Measurements from ENCODE around the gene KCNIP1. TPM values are rescaled to one million over a fixed set of nuclear protein-coding genes. Genes with fewer than 3 reads are reported as not detected.

KCNIP1 gene
- total RNA-seq, 4 donors from 2014 or later, result 0.34 TPM; not detected in 3

DNA sequence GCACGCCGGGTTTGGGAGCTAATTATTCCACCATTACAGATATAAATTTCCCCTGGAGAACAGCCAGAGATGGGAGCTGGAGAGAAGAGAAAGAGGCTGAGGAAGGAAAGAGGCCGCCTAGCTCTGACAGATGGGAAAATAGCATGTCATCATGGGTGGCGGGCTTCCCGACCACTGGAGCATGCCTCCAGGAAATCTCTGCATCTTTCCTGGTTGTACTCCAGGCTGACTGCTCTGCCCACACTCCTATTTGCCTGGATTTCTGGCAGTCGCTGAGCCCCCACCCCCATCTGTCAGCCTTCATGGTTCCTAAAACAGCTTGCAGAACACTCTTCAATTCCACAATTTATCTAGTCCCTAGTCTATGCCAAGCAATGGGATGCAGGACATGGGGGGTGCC lies 265.4 kb downstream of the KCNIP1 start:
- Histone ChIP-seq H3K4me3 (no peak overlapping the region), H3K9me3 (no peaks in the 10 kb centered on the region), H3K27ac (no peak overlapping the region), H3K4me1 (no peaks in the 10 kb centered on the region), H3K27me3 (peaks cover 2% of the 10 kb centered on the region), H3K36me3 (no peaks in the 10 kb centered on the region)
- TF ChIP-seq EP300 (IDR thresholded peaks at IDR 0.05), result no peak
- no peak for TF ChIP-seq POLR2A (IDR thresholded peaks at IDR 0.05)
- no peak for TF ChIP-seq POLR2AphosphoS5 (IDR thresholded peaks at IDR 0.05)
- TF ChIP-seq, protein P1, sequence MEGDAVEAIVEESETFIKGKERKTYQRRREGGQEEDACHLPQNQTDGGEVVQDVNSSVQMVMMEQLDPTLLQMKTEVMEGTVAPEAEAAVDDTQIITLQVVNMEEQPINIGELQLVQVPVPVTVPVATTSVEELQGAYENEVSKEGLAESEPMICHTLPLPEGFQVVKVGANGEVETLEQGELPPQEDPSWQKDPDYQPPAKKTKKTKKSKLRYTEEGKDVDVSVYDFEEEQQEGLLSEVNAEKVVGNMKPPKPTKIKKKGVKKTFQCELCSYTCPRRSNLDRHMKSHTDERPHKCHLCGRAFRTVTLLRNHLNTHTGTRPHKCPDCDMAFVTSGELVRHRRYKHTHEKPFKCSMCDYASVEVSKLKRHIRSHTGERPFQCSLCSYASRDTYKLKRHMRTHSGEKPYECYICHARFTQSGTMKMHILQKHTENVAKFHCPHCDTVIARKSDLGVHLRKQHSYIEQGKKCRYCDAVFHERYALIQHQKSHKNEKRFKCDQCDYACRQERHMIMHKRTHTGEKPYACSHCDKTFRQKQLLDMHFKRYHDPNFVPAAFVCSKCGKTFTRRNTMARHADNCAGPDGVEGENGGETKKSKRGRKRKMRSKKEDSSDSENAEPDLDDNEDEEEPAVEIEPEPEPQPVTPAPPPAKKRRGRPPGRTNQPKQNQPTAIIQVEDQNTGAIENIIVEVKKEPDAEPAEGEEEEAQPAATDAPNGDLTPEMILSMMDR (IDR thresholded peaks at IDR 0.05), result no peak
- DNase-seq (ENCODE audit: low spot score in 2 of 2), result no peak
- WGBS, result 24% methylated on average over 6 of the region's 6 CpGs

DNA sequence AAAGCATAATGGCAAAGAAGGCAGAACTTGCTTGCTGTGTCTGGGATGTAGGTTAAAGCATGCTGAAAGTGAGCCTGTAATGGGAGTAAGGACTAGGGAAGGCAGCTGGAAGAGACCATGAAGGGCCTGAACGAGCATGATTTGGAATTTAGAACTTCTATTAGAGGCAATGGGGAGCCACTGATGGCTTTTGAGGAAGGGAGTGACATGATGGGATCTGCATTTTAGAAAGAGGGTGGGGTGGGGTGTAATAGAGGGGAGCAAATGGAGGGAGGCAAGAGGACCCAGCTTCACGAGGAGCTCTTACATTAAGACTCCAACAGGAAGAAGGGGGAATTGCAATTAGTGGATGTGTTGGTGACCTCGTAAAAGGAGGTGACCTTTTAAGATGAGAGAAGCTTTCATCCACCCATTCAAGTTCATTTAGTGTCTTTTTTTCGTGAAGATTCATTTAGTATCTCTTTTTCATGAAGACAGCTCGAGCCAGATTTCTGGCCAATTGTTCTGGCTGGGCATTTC lies 266.1 kb downstream of the KCNIP1 start:
- no peak for DNase-seq (ENCODE audit: low spot score in 2 of 2)
- no peaks in the 10 kb centered on the region for H3K9me3 ChIP-seq
- no peak overlapping the region for H3K4me3 ChIP-seq
- H3K4me1 ChIP-seq, result no peaks in the 10 kb centered on the region
- WGBS, result 80% methylated on average over 5 of the region's 5 CpGs
- peaks cover 2% of the 10 kb centered on the region for H3K27me3 ChIP-seq
- no peaks in the 10 kb centered on the region for H3K36me3 ChIP-seq
- TF ChIP-seq, protein P1 (IDR thresholded peaks at IDR 0.05), result no peak
- TF ChIP-seq EP300 (IDR thresholded peaks at IDR 0.05) (no peak), POLR2AphosphoS5 (IDR thresholded peaks at IDR 0.05) (no peak), POLR2A (IDR thresholded peaks at IDR 0.05) (no peak)
- H3K27ac ChIP-seq, result no peak overlapping the region

DNA sequence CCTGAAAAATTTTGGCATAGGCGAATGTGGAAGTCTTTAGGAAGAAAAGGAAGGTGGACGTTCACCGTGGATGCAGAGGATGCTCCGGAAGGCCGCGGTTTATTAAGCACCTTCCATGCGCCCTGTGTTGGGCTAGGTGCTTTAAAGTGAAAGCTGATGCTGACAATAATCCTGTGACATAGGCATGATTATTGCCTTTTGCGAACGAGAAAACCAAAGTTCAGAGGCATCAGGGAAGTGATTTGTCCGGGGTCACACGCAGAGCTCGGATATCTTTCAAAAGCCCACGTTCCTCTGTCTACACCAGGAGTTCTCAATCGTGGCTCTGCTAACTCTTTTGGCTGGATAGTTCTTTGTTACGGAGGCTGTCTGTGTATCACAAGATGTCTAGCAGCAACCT lies 267.7 kb downstream of the KCNIP1 start:
- 92% methylated on average over 15 of the region's 15 CpGs for WGBS
- no peaks in the 10 kb centered on the region for H3K4me1 ChIP-seq
- H3K4me3 ChIP-seq, result no peak overlapping the region
- no peaks in the 10 kb centered on the region for H3K36me3 ChIP-seq
- peaks cover 2% of the 10 kb centered on the region for H3K27me3 ChIP-seq
- no peak overlapping the region for H3K27ac ChIP-seq
- no peak for DNase-seq (ENCODE audit: low spot score in 2 of 2)
- TF ChIP-seq, protein P1 (IDR thresholded peaks at IDR 0.05), result no peak
- TF ChIP-seq EP300 (IDR thresholded peaks at IDR 0.05) (no peak), POLR2A (IDR thresholded peaks at IDR 0.05) (no peak), POLR2AphosphoS5 (IDR thresholded peaks at IDR 0.05) (no peak)
- no peaks in the 10 kb centered on the region for H3K9me3 ChIP-seq

DNA sequence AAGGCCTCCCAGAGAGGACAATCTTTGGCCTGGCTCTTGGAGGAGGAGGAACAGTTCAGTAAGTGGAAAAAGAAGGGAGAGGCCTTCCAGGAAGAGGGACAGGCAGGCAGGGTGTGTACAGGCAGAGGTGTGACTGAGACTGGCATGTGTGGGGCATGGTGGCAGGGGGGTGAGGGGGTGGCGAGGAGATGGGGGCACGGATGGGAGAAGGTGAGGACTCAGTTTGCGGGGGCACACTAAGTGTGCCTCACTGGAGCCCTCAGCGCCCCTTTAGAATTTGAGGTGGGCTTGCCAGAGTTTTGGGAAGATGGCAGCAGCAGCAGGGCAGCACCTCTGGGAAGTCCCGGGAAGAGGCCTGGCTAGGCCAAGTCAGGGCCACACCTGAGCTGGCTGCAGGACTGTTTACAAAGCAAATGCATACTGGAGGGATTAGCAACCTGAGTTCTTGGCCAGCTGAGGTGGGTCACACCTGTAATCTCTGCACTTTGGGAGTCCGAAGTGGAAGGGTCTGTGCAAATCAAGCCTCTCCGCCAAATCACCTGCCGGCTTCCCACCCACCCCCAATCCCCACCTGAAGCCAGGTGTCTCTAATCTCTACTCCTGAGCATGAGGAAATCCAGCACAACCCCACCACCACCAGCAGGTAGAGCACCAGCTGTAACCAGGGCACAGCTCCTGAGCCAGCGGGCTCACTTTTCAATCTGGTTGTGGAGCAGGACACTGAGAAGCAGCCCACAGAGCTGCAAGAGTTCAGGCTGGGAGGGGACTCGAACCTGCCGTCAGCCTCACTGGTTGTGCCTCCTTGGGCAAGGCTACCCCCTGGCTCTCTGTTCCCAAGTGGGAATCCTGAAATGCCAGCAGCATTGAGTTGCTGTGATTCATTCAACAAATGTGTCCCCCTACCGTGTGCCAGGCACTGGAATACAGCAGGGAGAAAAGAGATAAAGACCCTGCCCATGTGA lies 269.5 kb downstream of the KCNIP1 start:
- TF ChIP-seq, protein P1 (IDR thresholded peaks at IDR 0.05), result no peak
- Histone ChIP-seq H3K27me3 (no peaks in the 10 kb centered on the region), H3K27ac (no peak overlapping the region), H3K4me1 (no peaks in the 10 kb centered on the region), H3K9me3 (no peaks in the 10 kb centered on the region), H3K36me3 (no peaks in the 10 kb centered on the region), H3K4me3 (no peak overlapping the region)
- 72% methylated on average over 7 of the region's 12 CpGs for WGBS
- DNase-seq (ENCODE audit: low spot score in 2 of 2), result no peak

DNA sequence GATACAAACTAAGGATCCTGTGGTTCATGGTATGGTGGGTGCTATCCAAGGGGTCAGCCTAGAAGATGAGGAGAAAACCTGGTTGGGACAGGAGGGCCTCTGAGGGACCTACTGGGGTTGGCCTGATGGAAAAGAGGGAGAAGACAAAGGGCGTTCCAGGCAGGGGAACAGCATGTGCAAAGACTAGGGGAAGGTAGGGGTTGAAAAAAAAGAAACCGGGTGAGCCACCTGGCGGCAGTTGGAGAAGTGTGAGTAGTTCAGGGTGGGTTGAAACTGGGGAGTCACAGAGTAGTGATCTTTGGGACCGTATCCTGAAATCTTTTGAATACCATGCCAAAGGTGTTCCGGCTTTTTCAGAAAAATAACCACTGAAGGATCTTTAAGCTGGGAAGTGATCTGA lies 271.0 kb downstream of the KCNIP1 start:
- TF ChIP-seq, protein P1 (IDR thresholded peaks at IDR 0.05), result no peak
- no peak for TF ChIP-seq POLR2A (IDR thresholded peaks at IDR 0.05)
- no peak for TF ChIP-seq EP300 (IDR thresholded peaks at IDR 0.05)
- Histone ChIP-seq H3K4me1 (no peaks in the 10 kb centered on the region), H3K27me3 (no peaks in the 10 kb centered on the region), H3K27ac (no peak overlapping the region), H3K36me3 (no peaks in the 10 kb centered on the region), H3K4me3 (no peak overlapping the region), H3K9me3 (no peaks in the 10 kb centered on the region)
- 88% methylated on average over 5 of the region's 5 CpGs for WGBS
- no peak for DNase-seq (ENCODE audit: low spot score in 2 of 2)
